Stimulated activated CD4-positive, alpha-beta T cell treated with anti-CD3 and anti-CD28 coated beads, Interleukin-1b, Interleukin-23, amount 100 ng/mL, for 1 hour (primary cell): ENCODE results near the gene KLC1.

Experiments used
- DNase-seq, 2 donors: peaks; one replicate each; pipeline ENCODE4 v3.0.0-alpha.2; 2020; ENCODE audit warnings: low read depth in 2 of 2

Gene KLC1

DNA sequence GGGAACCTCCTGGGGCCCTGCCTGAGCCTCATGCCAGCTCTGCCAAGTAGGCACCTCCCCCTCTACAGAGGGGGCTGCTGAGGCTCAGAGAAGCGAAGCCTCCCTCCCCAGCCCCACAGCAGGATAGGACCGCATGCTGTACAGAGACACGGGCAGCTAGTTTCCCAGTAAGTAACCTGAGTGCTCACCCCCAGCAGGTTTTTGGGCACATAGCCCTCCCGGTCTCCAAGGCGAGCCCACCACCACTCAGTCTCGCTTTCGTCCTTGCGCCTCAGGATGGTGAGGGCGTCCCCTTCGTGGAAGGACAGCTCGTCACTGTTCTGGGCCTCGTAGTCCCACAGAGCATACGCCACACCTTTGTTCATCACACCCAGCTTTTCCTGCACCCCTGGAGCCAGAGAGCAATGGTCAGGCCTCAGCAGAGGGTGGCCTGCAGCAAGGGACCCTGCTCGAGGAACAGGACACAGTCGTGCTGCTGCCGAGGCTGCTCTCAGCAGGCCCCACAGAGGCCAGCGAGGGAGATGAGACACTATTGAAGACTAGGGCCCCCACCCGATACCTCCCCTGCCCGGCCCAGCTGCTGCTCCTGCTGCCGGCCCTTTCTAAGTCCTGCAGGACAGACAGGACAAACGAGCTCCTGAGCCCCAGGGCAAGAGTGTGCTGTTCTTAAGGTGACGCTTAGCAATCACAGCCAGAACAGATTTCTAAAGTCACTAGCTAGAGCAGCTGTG lies 107.0 kb downstream of the KLC1 start:
- DNase-seq: no peak

DNA sequence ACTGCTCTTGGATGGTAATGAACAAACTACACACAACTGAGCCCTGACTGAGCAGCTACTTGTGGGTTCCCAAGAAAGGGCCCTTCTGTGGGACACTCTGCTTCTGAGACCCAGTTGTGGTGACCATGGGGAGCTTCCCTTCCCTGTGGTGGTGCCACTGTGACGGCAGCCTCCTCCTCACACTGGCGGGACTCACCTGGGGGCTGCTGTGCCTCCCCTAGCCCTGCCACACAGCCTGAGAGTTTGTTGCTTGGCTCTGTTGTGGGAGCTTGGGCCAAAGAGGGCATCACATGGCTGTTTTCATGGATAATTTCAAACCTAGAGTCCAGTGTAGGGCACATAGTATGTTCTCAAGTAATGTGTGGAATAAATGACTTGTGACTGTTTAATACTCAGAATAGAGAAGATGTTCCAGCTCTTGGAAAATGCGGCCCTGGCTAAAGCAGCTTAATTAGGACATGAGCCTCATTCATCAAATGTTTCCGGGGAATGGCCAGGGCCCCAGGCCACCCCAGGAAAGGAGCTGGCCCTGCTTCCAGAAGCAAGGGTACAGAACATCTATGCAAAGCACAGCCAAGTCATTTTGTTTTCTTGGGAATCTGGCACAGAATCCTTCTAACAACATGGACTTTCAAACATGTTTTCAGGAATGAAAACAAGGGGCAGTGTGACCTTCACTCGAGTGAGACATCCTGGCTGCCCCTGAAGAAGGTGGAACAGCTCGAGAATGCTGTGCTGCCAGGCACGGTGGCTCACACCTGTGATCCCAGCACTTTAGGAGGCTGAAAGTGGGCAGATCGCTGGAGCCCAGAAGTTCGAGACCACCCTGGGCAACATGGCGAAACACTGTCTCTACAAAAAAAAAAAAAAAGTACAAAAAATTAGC lies 107.8 kb downstream of the KLC1 start:
- DNase-seq: no peak

DNA sequence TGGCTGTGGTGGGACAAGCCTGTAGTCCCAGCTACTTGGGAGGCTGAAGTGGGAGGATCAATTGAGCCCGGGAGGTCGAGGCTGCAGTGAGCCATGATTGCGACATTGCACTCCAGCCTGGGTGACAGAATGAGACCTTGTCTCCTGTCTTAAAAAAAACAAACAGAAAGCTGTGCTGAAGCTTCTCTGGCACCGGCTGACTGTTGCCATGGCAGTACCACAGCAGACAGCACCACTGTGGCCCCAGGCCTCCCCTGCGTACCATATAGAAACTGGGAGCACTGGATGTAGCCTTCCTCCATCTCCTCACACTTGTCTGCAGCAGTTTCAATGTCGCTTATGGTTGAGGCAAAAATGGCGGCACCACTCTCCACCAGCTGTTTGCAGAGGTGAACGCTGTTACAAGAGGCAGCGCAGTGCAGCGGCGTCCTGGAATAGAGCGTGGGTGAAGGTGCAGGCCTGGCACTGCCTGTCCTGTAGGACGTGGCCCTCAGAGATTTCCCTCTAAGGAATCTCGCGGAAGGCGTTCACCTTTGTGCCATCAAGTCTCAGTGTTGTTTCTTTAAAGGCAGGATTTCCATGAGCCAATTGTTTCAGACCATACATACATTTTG lies 108.5 kb downstream of the KLC1 start:
- DNase-seq: no peak

DNA sequence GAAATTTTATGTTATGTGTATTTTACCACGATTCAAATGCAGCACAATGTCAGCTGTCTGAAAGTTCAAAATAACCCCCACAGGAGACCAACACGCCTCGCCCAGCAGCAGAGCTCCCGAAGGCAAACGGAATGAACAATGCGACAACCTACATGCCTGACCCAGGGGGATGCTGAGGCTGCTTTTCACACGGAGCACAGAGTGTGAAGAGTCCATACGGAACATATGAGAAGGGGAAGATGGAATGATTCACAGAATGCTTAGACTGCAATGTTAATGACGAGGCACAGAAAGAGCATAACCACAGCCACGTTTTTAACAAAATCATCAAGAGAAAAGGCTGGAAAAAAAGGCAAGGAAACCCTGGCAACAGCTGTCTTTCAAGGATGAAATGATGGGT lies 109.2 kb downstream of the KLC1 start:
- no peak for DNase-seq

DNA sequence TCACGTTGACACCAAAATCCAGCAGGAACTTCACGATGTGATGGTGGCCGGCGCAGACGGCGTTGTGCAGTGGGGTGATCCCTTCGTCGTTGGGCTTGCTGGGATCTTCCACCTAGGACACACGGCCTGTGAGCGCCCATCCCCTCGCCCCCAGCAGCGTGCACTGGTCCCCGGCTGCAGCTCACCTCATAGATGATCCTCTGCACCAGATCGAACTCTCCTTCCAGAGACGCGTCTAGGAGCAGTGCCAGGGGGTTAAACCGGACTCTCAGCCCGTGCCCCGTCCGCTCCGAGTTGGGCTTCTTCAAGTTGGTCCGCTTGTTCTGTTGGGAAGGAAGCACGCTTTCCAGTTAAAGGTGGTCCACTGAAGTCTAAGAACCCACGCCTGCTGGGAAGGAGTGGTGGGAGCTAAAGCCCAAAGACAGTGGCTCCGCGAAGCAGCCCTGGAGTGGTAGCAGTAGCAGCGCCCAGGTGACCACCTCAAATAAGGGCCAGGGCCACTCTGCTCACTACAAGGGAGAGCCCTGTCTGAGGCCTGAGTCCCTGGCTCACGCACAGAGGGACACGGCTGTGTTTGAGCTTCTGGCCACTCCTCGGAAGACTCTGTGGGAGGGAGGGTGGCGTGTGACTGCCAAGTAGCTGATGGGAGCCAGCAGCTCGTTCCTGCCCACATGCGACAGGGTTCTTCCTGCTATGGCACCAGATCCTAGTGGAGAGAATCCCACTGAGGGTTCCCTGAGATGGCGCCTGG lies 109.9 kb downstream of the KLC1 start:
- no peak for DNase-seq

DNA sequence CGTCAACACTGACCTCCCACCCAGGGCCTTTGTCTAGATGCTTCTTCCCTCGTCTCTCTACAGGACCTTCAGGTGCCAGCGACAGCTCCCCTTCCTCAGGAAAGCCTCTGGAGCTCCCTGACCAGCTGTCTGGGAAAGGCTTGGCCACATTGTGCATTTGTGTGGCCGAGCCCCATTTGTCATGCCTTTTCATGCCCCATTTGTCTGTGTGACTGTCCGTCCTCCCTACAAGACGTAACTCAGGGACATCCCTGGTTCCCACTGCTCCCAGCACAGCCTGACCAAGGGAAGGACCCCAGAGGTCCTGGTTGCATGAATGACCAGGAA lies 110.4 kb downstream of the KLC1 start:
- no peak for DNase-seq

DNA sequence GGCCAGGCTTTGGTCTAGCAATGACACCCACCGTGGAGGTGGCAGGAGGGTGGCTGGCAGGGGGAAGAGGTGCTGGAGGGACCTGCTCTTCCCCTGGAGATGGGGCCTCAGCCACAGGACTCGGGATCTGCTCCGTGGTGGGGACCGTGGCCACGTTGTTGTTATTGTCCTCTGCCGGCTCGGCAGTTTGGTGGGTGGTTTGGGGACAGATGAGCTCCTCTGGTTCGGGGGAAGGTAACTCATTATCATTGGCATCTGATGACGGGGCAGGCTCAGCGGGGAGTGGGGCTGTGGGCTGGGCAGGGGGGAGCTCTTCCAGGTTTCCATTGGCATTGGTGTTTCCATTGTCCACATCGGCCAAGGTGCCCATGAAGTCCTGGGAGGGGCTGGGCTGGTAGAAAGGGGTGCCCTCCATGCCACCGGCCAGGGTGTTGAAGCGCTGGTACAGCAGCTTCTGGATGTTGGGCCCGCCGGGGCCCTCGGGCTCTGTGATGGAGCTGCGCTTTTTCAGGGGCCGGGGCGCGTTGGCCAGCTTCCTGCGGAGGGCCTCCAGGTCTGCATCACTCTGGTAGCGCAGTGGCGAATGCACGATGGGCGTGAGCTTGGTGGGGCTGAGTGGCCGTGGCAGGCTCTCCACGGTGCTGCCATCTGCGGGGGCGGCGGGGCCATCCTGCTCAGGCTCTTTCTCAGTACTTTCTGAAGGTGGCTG lies 110.9 kb downstream of the KLC1 start:
- no peak for DNase-seq

DNA sequence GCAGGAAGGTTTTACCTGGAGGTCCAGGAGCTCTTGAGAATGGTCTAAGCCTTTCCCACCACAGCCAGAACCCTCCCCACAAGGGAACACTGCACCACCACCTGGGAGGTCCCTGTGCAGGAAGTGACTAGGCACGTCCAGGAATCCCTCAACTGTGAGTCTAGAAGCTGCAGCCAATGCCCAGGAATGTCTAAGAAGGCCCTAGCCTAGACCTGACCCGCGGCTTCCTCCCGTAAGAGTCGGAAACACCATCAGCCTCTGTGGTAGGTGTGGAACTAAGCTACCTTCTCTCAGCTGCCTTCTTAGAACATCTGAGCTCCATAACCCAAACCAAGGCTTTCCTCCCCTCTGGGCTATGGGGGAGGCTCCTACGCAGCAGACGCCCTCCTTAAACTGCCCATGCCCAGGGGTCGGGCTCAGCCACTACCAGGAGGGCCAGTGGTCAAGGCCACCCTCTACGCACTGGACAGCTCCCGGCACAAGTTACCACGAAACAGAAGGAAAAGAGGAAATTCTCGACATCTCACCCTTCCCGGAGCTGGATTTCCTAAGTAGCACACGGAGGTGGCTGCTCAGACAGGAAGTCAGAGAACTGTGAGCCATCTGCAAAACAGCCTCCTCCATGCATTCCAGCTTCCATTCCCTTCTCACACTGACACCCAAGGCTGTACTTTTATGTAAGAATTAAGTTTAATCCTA lies 112.1 kb downstream of the KLC1 start:
- no peak for DNase-seq

DNA sequence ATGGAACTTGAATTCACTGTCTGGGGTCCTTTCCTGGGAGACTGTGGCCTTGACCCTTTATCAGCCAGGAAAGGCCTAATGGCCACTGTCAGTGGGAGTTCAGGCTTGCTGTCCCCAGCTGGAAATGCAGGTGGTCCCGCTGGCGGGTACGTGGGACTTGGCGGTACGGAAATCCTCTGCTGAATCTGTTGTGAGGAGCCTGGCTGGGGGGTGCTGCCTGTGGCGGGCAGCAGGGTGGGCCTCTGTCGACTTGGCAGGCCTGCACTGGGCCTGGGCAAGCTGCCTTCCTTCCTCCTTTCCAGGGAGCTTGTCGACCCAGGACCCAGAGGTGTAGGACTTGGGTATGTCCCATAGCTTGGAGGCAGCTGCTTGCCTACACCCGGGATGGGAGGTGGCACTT lies 112.9 kb downstream of the KLC1 start:
- no peak for DNase-seq

DNA sequence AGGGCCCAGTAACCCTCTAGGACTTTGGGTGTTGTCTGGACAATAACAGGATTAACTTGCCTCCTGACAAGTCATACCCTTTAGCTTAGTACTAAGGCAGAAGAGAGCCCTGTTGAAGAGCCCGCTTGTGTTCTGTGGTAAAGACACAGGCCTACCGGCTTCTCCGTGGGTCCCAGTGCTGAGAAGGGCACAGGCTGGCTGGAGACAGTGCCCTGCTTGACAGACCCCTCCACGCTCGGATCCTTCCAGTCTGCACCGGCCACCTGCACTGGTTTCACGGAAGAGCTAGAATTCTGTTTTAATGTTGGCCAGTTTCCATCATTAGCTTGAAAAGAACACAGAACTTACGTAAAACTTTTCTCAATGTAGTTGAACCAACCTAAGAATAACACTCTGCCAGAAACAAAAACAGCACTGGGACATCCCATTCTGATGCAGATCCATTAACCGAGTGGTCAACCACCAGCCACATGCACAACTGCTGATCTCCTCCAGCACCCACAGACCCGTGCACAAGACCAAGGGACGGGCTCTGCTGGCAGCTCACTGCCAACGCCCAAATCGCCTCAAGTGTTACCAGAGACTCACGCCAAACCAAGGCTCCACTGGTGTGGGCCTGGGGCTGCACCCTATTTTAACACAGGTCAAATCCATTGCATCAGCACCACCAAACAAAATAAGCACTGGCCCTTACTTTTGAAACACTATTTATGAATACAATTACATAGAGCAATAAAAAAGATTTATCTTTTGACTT lies 113.7 kb downstream of the KLC1 start:
- DNase-seq: no peak

DNA sequence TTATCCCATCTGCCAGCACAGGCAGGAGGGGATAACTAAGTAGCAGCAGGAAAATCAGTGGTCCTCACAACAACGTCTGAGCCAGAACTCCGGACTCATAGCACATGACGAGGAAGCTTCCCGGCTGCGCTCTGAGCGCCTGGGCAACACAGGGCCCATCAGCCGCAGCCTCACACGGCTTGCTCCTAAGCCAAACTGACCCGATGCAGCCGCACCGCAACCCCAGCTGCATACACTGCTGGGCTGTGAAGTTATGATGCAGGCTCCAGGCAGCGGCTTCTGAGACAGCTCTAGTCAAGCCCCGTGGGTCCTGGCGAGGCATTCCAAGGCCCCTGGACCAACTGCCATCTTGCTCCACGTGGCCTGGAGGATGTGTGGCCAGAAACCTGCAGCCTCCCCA lies 114.7 kb downstream of the KLC1 start:
- no peak for DNase-seq

DNA sequence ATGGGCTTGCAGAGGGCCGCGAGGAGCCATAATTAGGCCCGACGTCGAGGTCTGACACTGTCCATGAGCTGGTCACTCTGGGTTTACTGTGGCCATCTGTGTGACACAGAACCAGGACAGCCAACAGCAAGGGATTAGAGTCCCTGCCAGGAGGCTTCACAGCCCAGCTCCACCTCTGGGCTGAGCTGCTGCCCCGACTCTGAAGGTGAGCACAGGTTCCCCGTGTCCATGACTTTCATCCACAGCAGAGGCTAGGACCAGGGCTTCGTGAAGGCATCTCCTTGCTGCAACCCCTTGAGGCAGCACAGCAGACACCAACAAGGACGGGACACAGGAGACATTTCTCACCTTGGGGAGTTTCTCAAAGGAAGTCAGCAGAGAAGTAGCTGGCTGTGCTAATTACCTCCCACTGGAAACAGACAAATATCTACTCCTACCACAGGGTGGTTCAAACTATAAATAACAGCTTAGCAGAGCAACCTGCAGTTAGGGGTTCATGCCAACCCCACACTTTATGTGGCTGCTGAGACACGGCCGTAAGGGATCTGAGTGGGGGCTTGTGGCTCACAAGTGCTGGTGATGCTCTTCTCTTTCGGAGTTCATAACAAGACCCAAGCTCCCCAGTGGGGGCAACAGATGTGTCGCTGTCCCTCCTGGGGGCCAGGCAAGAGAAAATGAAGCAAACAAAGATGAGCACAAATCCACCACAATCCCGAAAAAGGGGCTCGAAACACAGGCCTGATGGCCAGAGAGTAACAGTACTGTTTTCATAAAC lies 115.8 kb downstream of the KLC1 start:
- no peak for DNase-seq

DNA sequence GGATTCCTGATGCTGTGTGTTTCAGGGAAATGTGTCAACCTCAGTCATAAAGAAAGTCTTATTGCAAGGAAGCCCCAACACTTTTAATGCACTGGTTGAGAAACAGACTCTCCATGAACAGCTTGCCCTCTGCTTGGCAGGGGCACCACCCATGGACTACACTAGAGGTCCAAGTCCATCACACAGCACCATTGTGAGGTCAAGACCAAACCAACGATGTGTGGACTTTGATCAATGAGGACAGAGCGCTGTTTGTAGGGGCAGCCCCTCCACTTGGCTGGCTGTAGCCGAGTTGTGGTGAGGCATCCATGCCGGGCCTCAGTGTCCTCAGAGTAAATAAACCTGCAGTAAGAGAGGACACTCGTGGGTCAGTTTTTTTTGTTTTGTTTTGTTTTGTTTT lies 116.4 kb downstream of the KLC1 start:
- DNase-seq: no peak

DNA sequence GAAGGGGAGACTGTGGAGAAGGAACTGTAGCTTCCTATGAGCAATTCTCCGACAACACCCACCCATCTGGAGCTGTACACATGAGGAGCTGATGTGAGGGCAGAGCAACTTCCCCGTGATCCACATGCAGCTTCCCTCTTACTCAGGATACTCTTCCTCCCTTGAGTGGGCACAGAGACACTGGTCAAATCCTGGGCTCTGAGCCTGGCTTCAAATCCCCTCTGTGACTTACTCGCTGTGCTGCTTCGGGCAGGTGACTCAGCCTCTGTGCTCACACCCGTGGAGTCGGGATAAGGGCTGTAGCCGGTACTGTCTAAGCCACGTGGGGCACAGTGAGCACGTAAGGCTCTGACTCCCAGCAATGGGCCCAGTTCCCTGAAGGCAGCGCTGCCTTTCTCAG lies 117.7 kb downstream of the KLC1 start:
- no peak for DNase-seq

DNA sequence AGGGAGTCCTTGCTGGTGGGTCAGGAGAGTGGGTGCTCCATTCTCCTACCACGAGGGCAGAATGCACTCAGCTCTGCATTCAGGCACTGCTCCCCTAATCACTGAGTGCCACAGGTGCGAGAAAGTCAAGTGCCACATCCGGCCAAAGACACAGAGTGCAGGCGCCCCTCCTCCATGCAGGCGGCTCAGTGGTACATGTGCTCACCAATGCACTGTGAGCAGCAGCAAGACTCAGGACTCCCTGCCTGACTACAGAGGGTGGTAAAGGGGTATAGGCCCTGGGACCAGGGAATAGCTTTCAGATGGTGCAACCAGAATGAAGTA lies 119.5 kb downstream of the KLC1 start:
- DNase-seq: peak in 1 of 2 donors; percentile 4

DNA sequence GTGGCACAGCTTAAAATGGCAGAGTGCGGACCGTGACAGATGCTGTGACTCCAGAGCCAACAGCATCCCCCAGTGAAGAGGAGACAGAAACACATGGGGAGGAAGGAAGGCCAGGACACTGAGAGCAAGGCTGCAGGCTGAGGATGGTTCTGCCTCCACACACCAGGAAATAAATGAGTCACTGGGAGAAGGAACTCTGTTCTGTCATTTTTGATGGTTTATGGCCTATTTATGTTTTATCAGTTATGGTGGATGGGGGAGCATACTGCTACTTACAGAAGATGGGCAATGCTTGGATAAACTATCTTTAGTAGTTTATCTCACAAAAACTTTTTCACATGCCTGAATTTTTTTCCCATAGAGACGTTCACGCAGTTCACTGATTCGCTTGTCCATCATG lies 120.4 kb downstream of the KLC1 start:
- DNase-seq: no peak

DNA sequence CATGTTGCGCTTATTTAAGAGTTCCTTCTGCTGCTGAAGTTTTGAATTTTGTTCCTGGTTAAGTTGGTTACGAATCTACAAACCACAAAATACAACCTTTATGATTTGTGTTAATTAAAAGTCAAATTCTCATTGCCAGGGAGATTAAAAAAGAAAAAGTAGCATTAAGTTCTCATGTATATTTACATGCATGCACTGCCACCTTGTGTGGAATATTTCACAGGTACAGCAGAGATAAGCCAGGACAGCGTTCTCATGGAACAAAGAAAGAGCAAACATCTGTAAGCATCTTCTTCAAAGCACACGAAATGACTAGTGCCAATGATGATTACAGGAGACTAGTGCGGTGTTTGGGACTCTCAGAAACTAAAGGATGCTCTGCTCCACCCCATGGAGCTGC lies 120.8 kb downstream of the KLC1 start:
- no peak for DNase-seq
